GM12872 (cell line): Measurements from ENCODE around the gene TAF4.

ENCODE experiments used
- CTCF ChIP-seq: IDR thresholded peaks from 3 replicates; pipeline ENCODE4 v1.5.1; 2011; ENCODE audit warnings: low read depth, mild to moderate bottlenecking, low read length, moderate library complexity; ENCODE audit not compliant: insufficient read depth

The TAF4 gene

GRCh38 chr20:61998343-61999121 is 67.1 kb downstream of the TAF4 start:
- TF ChIP-seq CTCF = no peak

- no peak for TF ChIP-seq CTCF
Observed at GRCh38 chr20:61997891-61998290, 67.8 kb downstream of the TAF4 start.

- no peak for TF ChIP-seq CTCF
Observed at GRCh38 chr20:61997372-61997771, 68.3 kb downstream of the TAF4 start.

GRCh38 chr20:61994546-61994945 is 71.1 kb downstream of the TAF4 start:
- TF ChIP-seq CTCF = no peak

GRCh38 chr20:61993058-61993457 is 72.6 kb downstream of the TAF4 start:
- TF ChIP-seq CTCF = no peak

GRCh38 chr20:61991476-61991875 is 74.2 kb downstream of the TAF4 start:
- TF ChIP-seq CTCF = no peak

- no peak for TF ChIP-seq CTCF
Observed at GRCh38 chr20:61990484-61990883, 75.2 kb downstream of the TAF4 start.
